Progenitor cell of endocrine pancreas (in vitro differentiated cells): Measurements from ENCODE around the gene MYH9. TPM values are rescaled to one million over a fixed set of nuclear protein-coding genes. Genes with fewer than 3 reads are reported as not detected.

Experiments used
- DNase-seq: peaks from one replicate; pipeline ENCODE4 v3.0.0; 2021; ENCODE audit warnings: low spot score; ENCODE audit not compliant: unreplicated experiment
- H3K27ac Mint-ChIP-seq: 2 replicates; pipeline ENCODE4 v1.8.0; 2021; ENCODE audit warnings: mild to moderate bottlenecking, moderate library complexity, mixed read lengths
- H3K27me3 Mint-ChIP-seq: 2 replicates; pipeline ENCODE4 v1.8.0; 2021; ENCODE audit warnings: mixed read lengths
- H3K36me3 Mint-ChIP-seq: 2 replicates; pipeline ENCODE4 v1.8.0; 2022; ENCODE audit warnings: mixed read lengths; ENCODE audit not compliant: insufficient read depth
- H3K4me1 Mint-ChIP-seq: 2 replicates; pipeline ENCODE4 v1.8.0; 2021; ENCODE audit warnings: low read depth, mixed read lengths
- H3K4me3 Mint-ChIP-seq: 2 replicates; pipeline ENCODE4 v1.8.0; 2021; ENCODE audit warnings: low read depth, mild to moderate bottlenecking, moderate library complexity, mixed read lengths
- H3K9me3 Mint-ChIP-seq: 2 replicates; pipeline ENCODE4 v1.8.0; 2021; ENCODE audit warnings: low read depth, mixed read lengths
- CTCF ChIP-seq: fragments of 200-600 bp; sonication (generic); IDR thresholded peaks from one replicate; pipeline ENCODE4 v1.5.0; 2021; ENCODE audit warnings: antibody characterized with exemption, mild to moderate bottlenecking; ENCODE audit not compliant: unreplicated experiment
- total RNA-seq: library from RNA; stranded (reverse); gene quantifications from 2 replicates; pipeline ENCODE4 v1.2.1, GENCODE V29; 2021

Gene MYH9
- total RNA-seq, 1 donor from 2014 or later: 299 TPM

GRCh38 chr22:36334821-36335603 is 52.8 kb downstream of the MYH9 start:
- Mint-ChIP-seq H3K4me3 (no peak overlapping the region), H3K36me3 (peaks cover 29% of the 10 kb centered on the region), H3K4me1 (peaks cover 31% of the 10 kb centered on the region), H3K9me3 (no peaks in the 10 kb centered on the region), H3K27ac (peak overlapping the region; percentile 68), H3K27me3 (no peaks in the 10 kb centered on the region)
- DNase-seq: no peak
- no peak for TF ChIP-seq CTCF

- no peaks in the 10 kb centered on the region for H3K9me3 Mint-ChIP-seq
- H3K27me3 Mint-ChIP-seq: no peaks in the 10 kb centered on the region
- TF ChIP-seq CTCF: no peak
- peak overlapping the region; percentile 68 for H3K27ac Mint-ChIP-seq
- peaks cover 38% of the 10 kb centered on the region for H3K4me1 Mint-ChIP-seq
- peaks cover 28% of the 10 kb centered on the region for H3K36me3 Mint-ChIP-seq
- H3K4me3 Mint-ChIP-seq: no peak overlapping the region
- DNase-seq: no peak
These were observed 53.5 kb downstream of the MYH9 start for GRCh38 chr22:36334081-36334820.

- DNase-seq: no peak
- H3K36me3 Mint-ChIP-seq: peaks cover 22% of the 10 kb centered on the region
- peaks cover 44% of the 10 kb centered on the region for H3K4me1 Mint-ChIP-seq
- peak overlapping the region; percentile 89 for H3K27ac Mint-ChIP-seq
- no peak for TF ChIP-seq CTCF
- no peak overlapping the region for H3K4me3 Mint-ChIP-seq
- no peaks in the 10 kb centered on the region for H3K27me3 Mint-ChIP-seq
- H3K9me3 Mint-ChIP-seq: no peaks in the 10 kb centered on the region
These were observed 54.1 kb downstream of the MYH9 start for GRCh38 chr22:36333644-36334043.

GRCh38 chr22:36332623-36333332 is 55.0 kb downstream of the MYH9 start:
- H3K36me3 Mint-ChIP-seq: peaks cover 26% of the 10 kb centered on the region
- no peaks in the 10 kb centered on the region for H3K27me3 Mint-ChIP-seq
- peaks cover 51% of the 10 kb centered on the region for H3K4me1 Mint-ChIP-seq
- DNase-seq: no peak
- no peak for TF ChIP-seq CTCF
- H3K4me3 Mint-ChIP-seq: no peak overlapping the region
- no peaks in the 10 kb centered on the region for H3K9me3 Mint-ChIP-seq
- peak overlapping the region; percentile 94 for H3K27ac Mint-ChIP-seq
